GM20000 (cell line): Measurements from ENCODE around the gene BCORL1.

Experiments used
- DNase-seq: peaks from one replicate; pipeline ENCODE4 v3.0.0; 2012; ENCODE audit warnings: low spot score
- TF ChIP-seq, protein P1 (sequence below): IDR thresholded peaks from 2 replicates; pipeline ENCODE4 v1.5.1; 2012; ENCODE audit warnings: mild to moderate bottlenecking, control low read depth; ENCODE audit errors: extremely low read depth, missing control alignments

The BCORL1 gene

DNA sequence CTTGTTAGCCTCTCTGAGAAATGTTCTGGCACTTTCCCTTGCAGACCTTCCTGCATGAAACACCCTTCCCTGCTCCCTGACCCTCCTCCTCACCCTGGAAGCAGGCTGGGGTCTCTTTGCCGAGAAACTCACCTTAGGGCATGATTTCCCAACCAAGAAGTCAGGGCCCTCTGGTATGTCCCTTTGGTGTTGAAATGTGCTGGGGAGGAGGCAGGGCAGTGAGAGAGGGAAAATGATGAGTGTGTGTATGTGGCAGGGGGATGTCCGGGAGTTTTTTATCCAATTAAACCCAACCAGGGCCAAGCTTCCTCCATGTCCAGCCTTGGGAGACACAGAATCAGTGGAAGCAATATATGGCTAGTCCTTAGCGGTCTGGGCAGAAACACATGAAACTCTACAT, 122.8 kb downstream of the BCORL1 start:
- TF ChIP-seq, protein P1, sequence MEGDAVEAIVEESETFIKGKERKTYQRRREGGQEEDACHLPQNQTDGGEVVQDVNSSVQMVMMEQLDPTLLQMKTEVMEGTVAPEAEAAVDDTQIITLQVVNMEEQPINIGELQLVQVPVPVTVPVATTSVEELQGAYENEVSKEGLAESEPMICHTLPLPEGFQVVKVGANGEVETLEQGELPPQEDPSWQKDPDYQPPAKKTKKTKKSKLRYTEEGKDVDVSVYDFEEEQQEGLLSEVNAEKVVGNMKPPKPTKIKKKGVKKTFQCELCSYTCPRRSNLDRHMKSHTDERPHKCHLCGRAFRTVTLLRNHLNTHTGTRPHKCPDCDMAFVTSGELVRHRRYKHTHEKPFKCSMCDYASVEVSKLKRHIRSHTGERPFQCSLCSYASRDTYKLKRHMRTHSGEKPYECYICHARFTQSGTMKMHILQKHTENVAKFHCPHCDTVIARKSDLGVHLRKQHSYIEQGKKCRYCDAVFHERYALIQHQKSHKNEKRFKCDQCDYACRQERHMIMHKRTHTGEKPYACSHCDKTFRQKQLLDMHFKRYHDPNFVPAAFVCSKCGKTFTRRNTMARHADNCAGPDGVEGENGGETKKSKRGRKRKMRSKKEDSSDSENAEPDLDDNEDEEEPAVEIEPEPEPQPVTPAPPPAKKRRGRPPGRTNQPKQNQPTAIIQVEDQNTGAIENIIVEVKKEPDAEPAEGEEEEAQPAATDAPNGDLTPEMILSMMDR: no peak
- no peak for DNase-seq

DNA sequence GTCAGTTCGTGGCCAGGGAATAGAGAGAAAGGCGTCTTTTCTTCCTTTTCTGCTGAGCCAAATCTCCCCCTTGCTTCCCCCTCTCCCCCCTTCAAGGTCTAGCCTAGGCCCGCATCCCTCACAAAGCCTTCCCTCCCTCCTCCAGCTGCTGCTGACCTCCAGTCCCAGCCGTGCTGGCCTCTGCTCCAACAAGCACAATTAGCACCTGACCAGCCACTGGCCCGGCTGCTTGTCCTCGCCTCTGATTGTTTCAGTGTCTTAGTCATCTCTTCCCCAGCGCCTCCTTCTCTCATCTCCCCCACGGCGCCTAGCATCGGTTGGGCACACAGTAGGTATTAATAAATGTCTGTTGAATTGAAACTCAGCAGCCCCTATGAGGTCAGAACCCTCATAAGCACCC, 123.6 kb downstream of the BCORL1 start:
- TF ChIP-seq, protein P1: no peak
- DNase-seq: no peak
